ENCODE data around the gene DOCK3. TPM values are rescaled to one million over a fixed set of nuclear protein-coding genes. Genes with fewer than 3 reads are reported as not detected.
"Not testable (repeated sequence)": the region's sequence is repeated elsewhere in the genome, so short reads cannot be mapped to it uniquely, and the experiment has no call there.

Gene DOCK3
- total RNA-seq, 1 donor: under 0.01 TPM

DNA sequence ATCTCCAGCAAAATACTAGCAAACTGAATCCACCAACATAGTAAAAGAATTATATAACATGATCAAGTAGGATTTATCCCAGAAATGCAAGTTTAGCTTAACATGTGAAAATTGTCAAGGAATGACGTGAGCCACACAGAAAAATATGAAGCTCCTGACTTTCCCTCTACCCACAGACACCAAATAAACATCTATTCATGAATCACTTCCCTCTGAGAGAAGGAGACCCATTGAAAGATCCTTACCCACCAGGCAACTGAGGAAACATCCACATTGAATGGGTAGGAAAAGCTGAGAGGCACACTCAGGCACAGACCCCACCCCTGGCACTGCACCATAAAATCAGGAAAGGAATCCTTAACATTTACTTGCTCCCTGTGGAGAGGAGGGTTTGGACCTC, 608.2 kb downstream of the DOCK3 start:
- DNase-seq (ENCODE audit: low read depth): no peak
- TF ChIP-seq CTCF (IDR thresholded peaks at IDR 0.05; ENCODE audit: insufficient read depth, low read depth, low read length): no peak
- H3K4me3 ChIP-seq (ENCODE audit: low read depth, low read length): no peak overlapping the region

GRCh38 chr3:51283421-51283820, 608.7 kb downstream of the DOCK3 start:
- no peak overlapping the region for H3K4me3 ChIP-seq (ENCODE audit: low read depth, low read length)
- no peak for TF ChIP-seq CTCF (IDR thresholded peaks at IDR 0.05; ENCODE audit: insufficient read depth, low read depth, low read length)
- no peak for DNase-seq (ENCODE audit: low read depth)

GRCh38 chr3:51295625-51296024, 620.9 kb downstream of the DOCK3 start:
- TF ChIP-seq CTCF (IDR thresholded peaks at IDR 0.05; ENCODE audit: insufficient read depth, low read depth, low read length): no peak
- H3K4me3 ChIP-seq (ENCODE audit: low read depth, low read length): no peak overlapping the region
- DNase-seq (ENCODE audit: low read depth): no peak

DNA sequence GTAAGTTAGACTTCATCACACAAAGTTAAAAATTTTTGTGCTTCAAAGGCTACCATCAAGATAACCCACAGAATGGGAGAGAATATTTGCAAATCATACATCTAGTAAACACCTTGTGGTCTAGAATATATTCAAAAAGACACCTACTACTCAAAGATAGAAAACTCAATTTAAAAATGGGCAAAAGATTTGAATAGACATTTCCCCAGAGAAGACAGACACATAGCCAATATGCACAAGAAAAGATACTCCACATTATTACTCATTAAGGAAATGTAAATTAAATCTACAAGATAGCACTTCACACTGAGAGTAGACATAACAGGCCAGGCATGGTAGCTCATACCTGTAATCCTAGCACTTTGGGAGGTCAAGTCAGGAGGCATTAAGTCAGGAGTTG, 622.6 kb downstream of the DOCK3 start:
- H3K4me3 ChIP-seq (ENCODE audit: low read depth, low read length): no peak overlapping the region
- DNase-seq (ENCODE audit: low read depth): no peak
- no peak for TF ChIP-seq CTCF (IDR thresholded peaks at IDR 0.05; ENCODE audit: insufficient read depth, low read depth, low read length)

GRCh38 chr3:51304230-51304629, 629.5 kb downstream of the DOCK3 start:
- no peak overlapping the region for H3K4me3 ChIP-seq (ENCODE audit: low read depth, low read length)
- no peak for TF ChIP-seq CTCF (IDR thresholded peaks at IDR 0.05; ENCODE audit: insufficient read depth, low read depth, low read length)
- no peak for DNase-seq (ENCODE audit: low read depth)

DNA sequence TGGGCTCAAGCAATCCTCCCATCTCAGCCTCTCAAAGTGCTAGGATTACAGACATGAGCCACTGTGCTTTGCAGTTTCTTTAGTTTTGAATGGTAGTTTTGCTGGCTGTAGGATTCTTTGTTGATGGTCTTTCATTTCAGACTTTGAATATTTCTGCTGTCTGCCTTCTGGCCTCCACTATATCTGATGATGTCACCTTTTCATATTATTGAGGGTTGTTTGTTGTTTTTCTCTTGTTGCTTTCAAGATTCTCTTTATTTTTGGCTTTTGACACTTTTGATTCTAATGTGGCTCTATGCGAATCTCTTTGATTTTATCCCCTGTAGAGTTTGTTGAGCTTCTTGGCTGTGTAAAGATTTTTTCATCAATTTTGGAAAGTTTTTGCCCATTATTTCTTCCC, 631.4 kb downstream of the DOCK3 start:
- no peak for DNase-seq (ENCODE audit: low read depth)
- no peak for TF ChIP-seq CTCF (IDR thresholded peaks at IDR 0.05; ENCODE audit: insufficient read depth, low read depth, low read length)
- H3K4me3 ChIP-seq (ENCODE audit: low read depth, low read length): no peak overlapping the region

DNA sequence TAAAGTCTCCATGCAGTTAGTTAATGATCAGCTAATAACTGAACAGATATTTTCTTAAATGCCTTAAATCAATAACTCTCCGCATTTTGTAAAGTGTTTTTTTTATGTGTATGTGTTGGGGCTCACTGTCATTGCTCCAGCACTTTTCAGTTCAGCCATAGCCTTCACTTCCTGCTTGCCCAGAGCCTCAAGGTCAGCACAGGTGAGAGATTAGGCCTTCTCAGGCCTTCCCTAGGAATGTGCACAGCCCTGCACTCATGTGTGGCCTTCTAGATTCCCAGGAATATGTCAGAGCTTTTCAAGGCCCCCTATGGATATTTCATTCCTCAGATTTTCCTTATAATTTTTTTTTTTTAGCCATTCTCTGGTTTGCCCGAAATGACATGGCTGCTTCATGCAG, 632.7 kb downstream of the DOCK3 start:
- no peak for TF ChIP-seq CTCF (IDR thresholded peaks at IDR 0.05; ENCODE audit: insufficient read depth, low read depth, low read length)
- DNase-seq (ENCODE audit: low read depth): no peak

DNA sequence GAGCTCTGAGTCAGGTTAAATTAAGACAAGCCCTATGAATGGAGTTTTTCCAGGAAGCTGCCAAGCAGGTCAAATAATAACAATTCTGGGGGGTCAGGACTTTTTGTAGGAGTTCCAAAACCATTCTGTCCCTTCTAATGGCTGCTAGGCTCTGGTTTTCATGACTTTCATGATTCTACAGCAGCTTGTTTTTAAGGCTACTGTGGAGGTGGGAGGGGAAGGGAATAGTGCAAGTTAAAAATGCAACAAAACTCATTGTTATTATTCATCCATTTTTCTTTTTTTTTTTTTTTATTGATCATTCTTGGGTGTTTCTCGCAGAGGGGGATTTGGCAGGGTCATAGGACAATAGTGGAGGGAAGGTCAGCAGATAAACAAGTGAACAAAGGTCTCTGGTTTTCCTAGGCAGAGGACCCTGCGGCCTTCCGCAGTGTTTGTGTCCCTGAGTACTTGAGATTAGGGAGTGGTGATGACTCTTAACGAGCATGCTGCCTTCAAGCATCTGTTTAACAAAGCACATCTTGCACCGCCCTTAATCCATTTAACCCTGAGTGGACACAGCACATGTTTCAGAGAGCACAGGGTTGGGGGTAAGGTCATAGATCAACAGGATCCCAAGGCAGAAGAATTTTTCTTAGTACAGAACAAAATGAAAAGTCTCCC, 633.3 kb downstream of the DOCK3 start:
- H3K4me3 ChIP-seq (ENCODE audit: low read depth, low read length); DNase-seq (ENCODE audit: low read depth): not testable (repeated sequence)

More for the DNA sequence above, 632.7 kb downstream of the DOCK3 start:
- H3K4me3 ChIP-seq (ENCODE audit: low read depth, low read length): no peak overlapping the region
